ENCODE measurements around the gene RALGPS2. TPM values are rescaled to one million over a fixed set of nuclear protein-coding genes. Genes with fewer than 3 reads are reported as not detected.

The RALGPS2 gene
- total and polyA plus RNA-seq, 2 of the 8 experiments (the other 6 are each of a cell fraction or from before 2014, with no cell fraction given) = 6.7 to 38.0 TPM

- no peak for TF ChIP-seq FOSL1 (IDR thresholded peaks at IDR 0.05; ENCODE audit: insufficient read depth, low read depth, low read length)
These were observed 40.5 kb upstream of the RALGPS2 start (continued) for GRCh38 chr1:178684542-178685000.
